Measurements from ENCODE around the gene KLHL6. TPM values are rescaled to one million over a fixed set of nuclear protein-coding genes. Genes with fewer than 3 reads are reported as not detected.
"Not testable (repeated sequence)": the region's sequence is repeated elsewhere in the genome, so short reads cannot be mapped to it uniquely, and the experiment has no call there.

KLHL6 gene
- total RNA-seq, 2 donors from 2014 or later = 0.33 to 0.40 TPM

DNA sequence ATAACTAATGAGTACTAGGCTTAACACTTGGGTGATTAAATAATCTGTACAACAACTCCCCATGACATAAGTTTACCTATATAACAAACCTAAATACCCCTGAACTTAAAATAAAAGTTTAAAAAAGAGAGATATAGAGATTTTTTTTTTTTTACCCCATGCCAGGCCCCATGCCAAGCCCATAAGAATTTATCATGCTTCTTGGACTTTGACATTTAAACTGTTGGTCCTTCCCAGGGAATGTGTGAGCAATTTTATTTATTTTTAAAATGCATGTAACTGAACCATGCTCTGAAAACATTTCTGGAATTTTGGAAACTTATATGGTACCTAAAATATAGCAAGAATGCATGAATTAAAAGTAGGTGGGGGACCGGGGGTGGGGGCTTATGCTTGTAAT lies 26.3 kb downstream of the KLHL6 start:
- no peak overlapping the region for H3K27ac ChIP-seq (ENCODE audit: low read depth, low read length)
- TF ChIP-seq, protein P1, sequence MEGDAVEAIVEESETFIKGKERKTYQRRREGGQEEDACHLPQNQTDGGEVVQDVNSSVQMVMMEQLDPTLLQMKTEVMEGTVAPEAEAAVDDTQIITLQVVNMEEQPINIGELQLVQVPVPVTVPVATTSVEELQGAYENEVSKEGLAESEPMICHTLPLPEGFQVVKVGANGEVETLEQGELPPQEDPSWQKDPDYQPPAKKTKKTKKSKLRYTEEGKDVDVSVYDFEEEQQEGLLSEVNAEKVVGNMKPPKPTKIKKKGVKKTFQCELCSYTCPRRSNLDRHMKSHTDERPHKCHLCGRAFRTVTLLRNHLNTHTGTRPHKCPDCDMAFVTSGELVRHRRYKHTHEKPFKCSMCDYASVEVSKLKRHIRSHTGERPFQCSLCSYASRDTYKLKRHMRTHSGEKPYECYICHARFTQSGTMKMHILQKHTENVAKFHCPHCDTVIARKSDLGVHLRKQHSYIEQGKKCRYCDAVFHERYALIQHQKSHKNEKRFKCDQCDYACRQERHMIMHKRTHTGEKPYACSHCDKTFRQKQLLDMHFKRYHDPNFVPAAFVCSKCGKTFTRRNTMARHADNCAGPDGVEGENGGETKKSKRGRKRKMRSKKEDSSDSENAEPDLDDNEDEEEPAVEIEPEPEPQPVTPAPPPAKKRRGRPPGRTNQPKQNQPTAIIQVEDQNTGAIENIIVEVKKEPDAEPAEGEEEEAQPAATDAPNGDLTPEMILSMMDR (conservative IDR thresholded peaks at IDR 0.05) = no peak
- H3K27me3 Mint-ChIP-seq (ENCODE audit: insufficient read depth) = peaks cover 18% of the 10 kb centered on the region
- H3K36me3 Mint-ChIP-seq (ENCODE audit: low read depth) = no peaks in the 10 kb centered on the region
- WGBS, 2 experiments (ENCODE audit: insufficient coverage in 1 of 2, insufficient read length in 1 of 2) = 82% methylated on average over 1 of the region's 1 CpG; no CpG with 5 or more reads in 1 of the 2 experiments
- no peaks in the 10 kb centered on the region for H3K36me3 ChIP-seq (ENCODE audit: control insufficient read depth, insufficient read depth, low read length)
- H3K27me3 ChIP-seq (ENCODE audit: control insufficient read depth, insufficient read depth, low read length, poor library complexity, severe bottlenecking) = no peaks in the 10 kb centered on the region
- H3K9me3 Mint-ChIP-seq = no peaks in the 10 kb centered on the region
- no peaks in the 10 kb centered on the region for H3K4me1 ChIP-seq (ENCODE audit: control insufficient read depth, insufficient read depth, low read length)
- peaks cover 4% of the 10 kb centered on the region for H3K9me3 ChIP-seq (ENCODE audit: control insufficient read depth, low read length)
- DNase-seq = no peak
- no peak overlapping the region for H3K4me3 Mint-ChIP-seq
- peaks cover 21% of the 10 kb centered on the region for H3K4me1 Mint-ChIP-seq
- no peak overlapping the region for H3K9ac ChIP-seq (ENCODE audit: extremely low read depth, low read length, poor library complexity, severe bottlenecking)
- no peak overlapping the region for H3K27ac Mint-ChIP-seq
- no peak overlapping the region for H3K4me3 ChIP-seq (ENCODE audit: low read length)

DNA sequence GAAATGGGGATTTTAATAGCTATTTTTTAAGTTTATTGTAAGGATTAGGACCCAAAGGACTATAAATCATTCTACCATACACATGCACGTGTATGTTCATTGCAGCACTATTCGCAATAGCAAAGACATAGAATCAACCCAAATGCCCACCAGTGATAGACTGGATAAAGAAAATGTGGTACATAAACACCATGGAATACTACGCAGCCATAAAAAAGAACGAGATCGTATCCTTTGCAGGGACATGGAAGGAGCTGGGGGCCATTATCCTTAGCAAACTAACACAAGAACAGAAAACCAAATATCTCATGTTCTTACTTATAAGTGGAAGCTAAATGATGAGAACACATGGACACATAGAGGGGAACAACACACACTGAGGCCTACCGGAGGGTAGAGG lies 26.7 kb downstream of the KLHL6 start:
- H3K27ac Mint-ChIP-seq; H3K27me3 ChIP-seq (ENCODE audit: control insufficient read depth, insufficient read depth, low read length, poor library complexity, severe bottlenecking); H3K9me3 Mint-ChIP-seq; H3K36me3 ChIP-seq (ENCODE audit: control insufficient read depth, insufficient read depth, low read length); H3K9me3 ChIP-seq (ENCODE audit: control insufficient read depth, low read length); H3K4me3 ChIP-seq (ENCODE audit: low read length); H3K36me3 Mint-ChIP-seq (ENCODE audit: low read depth); DNase-seq; H3K9ac ChIP-seq (ENCODE audit: extremely low read depth, low read length, poor library complexity, severe bottlenecking); H3K4me3 Mint-ChIP-seq; H3K4me1 ChIP-seq (ENCODE audit: control insufficient read depth, insufficient read depth, low read length); H3K27ac ChIP-seq (ENCODE audit: low read depth, low read length): not testable (repeated sequence)
- 86 to 93% methylated on average over 1 to 6 of the region's 6 CpGs for WGBS, 2 experiments (ENCODE audit: insufficient coverage in 1 of 2, insufficient read length in 1 of 2)
- Mint-ChIP-seq H3K4me1 (peaks cover 20% of the 10 kb centered on the region), H3K27me3 (ENCODE audit: insufficient read depth) (peaks cover 18% of the 10 kb centered on the region)

DNA sequence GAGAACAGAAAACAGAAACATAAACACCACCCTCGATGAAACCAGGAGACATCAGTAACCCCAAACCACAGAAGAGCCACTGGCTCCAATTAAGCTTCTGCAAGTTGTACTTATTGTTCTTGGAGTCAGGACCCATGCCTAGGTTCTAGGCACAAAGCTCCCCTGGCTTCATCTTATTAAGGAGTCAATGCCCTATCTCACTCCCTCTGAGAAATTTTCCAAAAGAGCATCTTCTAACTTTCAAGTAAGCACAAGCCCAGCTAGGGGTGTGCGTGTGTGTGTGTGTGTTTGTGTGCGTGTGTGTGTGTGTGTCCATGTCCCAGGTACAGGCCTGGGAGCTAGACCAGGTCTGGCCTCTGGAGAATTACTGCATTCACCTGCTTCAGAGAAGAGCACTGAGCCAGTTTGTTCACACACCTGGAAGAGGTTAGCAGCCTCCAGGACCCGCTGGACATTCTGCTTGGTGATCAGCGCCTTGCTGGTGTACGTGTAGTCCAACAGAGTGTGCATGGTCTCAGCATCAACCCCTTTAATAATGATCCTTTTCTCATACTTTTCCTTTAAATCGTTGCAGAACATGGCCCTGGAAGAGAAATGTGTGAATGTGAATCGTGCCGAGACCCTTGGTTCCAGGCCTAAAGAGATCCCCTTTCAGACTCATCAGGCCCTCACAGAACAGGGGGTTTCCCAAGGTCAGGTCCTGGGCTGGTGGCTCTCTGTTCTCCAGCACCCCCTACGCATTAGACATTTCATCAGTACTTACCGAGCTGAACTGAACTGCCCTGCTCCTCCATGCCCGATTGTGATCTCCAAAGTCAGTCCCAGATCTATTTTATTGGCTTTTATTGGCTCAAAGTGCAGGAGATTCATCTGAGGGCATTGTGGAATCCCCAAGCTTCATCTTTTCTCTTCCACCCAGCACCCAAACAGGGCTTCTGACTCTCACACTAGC lies 27.8 kb downstream of the KLHL6 start:
- H3K9me3 ChIP-seq (ENCODE audit: control insufficient read depth, low read length) = peaks cover 4% of the 10 kb centered on the region
- no peak overlapping the region for H3K4me3 ChIP-seq (ENCODE audit: low read length)
- H3K4me3 Mint-ChIP-seq = no peak overlapping the region
- no peaks in the 10 kb centered on the region for H3K27me3 ChIP-seq (ENCODE audit: control insufficient read depth, insufficient read depth, low read length, poor library complexity, severe bottlenecking)
- WGBS, 2 experiments (ENCODE audit: insufficient coverage in 1 of 2, insufficient read length in 1 of 2) = 92 to 93% methylated on average over 7 to 12 of the region's 12 CpGs
- no peak overlapping the region for H3K27ac Mint-ChIP-seq
- peaks cover 9% of the 10 kb centered on the region for H3K27me3 Mint-ChIP-seq (ENCODE audit: insufficient read depth)
- H3K9ac ChIP-seq (ENCODE audit: extremely low read depth, low read length, poor library complexity, severe bottlenecking) = no peak overlapping the region
- H3K4me1 ChIP-seq (ENCODE audit: control insufficient read depth, insufficient read depth, low read length) = no peaks in the 10 kb centered on the region
- H3K27ac ChIP-seq (ENCODE audit: low read depth, low read length) = no peak overlapping the region
- no peaks in the 10 kb centered on the region for H3K36me3 ChIP-seq (ENCODE audit: control insufficient read depth, insufficient read depth, low read length)
- peaks cover 15% of the 10 kb centered on the region for H3K4me1 Mint-ChIP-seq
- DNase-seq = no peak
- H3K36me3 Mint-ChIP-seq (ENCODE audit: low read depth) = no peaks in the 10 kb centered on the region
- no peaks in the 10 kb centered on the region for H3K9me3 Mint-ChIP-seq
- TF ChIP-seq, protein P1 (conservative IDR thresholded peaks at IDR 0.05) = no peak
